GM19351 (cell line): ENCODE data around the gene AMELY.
"Not testable (repeated sequence)": the region's sequence is repeated elsewhere in the genome, so short reads cannot be mapped to it uniquely, and the experiment has no call there.

Source experiments
- ATAC-seq: cut with Tn5 transposase; IDR thresholded peaks from one replicate; pipeline ENCODE4 v1.9.1; 2021; ENCODE audit warnings: mild to moderate bottlenecking, moderate library complexity; ENCODE audit not compliant: unreplicated experiment

The AMELY gene

GRCh38 chrY:6911253-6911881, at the start of gene AMELY:
AMELY (minus strand) TSS chrY:6911752; CDS start chrY:6872608, 39,144 bp downstream.
- ATAC-seq = no peak

DNA sequence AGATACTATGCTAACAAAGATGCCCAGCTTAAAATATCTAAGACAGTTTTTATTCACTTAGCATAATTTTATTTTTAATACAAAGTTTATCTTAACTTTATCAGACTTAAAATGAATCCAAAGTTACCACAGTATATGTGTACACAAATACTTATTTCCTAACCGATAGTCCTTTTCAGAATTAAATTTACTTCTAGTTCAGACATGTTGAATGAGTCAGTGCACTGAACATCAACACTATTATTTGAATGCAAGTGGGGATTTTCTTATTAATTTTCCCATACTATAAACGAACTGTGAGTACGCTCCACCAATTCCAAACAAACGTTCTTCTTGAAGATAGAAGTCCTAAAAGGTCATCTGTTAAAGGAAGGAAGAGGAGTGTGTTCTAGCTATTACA, 38.4 kb upstream of the AMELY start:
- ATAC-seq = no peak

DNA sequence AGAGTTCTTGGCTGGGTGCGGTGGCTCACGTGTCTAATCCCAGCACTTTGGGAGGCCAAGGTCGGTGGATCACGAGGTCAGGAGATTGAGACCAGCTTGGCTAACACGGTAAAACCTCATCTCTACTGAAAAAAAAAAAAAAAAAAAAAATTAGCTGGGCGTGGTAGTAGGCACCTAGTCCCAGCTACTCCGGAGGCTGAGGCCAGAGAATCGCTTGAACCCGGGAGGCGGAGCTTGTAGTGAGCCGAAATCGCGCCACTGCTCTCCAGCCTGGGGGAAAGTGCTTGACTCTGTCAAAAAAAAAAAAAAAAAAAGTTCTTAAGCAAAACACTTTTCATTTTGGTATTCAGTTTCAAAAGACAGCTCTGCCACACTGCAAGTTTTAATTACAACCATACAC, 36.8 kb upstream of the AMELY start:
- ATAC-seq = no peak

DNA sequence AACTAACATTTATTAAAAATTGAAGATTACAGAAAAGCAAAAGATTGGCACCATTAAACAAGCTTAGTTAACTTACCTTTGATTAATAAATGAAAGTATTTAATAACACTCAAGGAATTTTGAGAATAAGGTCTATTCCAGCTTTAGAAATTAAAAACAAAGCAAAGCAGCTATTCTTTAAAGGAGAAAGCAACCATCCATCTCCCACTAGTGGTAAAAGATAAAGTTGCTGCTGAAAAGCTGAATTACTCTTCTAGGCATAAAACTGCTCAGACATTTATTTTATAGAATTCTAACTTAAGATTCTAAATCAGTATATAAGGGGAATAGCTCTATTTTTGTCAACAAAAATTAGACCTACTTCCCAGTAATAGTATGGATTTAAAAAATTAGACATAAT, 36.1 kb upstream of the AMELY start:
- ATAC-seq = no peak

DNA sequence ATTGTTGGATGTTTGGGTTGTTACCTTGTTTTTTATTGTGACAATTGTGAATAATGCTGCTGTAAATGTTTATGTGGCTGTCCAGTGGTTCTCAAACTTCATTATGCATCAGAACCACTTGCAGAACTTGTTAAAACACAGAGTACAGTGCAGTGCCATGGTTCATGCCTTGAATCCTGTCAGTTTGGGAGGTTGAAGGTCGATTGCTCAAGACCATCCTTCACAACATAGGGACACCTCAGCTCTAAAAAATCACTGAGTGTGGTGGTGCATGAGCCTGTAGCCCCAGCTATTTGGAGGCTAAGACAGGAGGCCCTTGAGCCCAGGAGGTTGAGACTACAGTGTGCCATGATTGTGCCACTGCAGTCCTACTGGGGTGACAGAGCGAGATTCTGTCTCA, 23.9 kb upstream of the AMELY start:
- no peak for ATAC-seq

DNA sequence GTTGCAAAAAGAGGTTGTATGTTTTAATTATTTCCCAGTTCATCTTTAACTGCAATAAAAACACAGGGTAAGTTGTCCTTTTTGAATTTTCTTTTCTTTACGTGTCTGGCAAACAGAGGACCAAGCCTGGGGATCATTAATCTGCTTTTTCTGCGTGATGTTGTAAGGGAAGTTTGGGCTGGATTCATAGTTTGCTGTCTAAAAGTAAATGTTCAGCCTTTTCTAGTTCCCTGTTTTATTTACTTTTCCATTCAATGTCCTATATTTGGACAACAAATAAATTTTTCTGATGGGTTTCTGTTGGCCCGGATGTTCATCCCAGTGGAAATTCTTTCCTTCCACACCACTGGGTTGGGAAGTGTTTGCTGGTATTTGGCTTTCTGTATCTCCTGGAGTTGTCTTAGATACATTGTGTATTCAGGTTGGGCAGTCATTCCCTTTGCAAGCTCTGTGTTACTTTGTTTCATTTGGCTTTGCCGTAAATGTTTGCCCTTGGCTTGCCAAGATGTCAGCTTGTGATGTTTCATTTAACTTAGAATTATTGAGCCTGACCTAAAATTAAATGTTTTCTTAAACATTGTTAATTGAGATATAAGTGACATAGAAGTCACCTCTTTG, 20.3 kb upstream of the AMELY start:
- no peak for ATAC-seq

DNA sequence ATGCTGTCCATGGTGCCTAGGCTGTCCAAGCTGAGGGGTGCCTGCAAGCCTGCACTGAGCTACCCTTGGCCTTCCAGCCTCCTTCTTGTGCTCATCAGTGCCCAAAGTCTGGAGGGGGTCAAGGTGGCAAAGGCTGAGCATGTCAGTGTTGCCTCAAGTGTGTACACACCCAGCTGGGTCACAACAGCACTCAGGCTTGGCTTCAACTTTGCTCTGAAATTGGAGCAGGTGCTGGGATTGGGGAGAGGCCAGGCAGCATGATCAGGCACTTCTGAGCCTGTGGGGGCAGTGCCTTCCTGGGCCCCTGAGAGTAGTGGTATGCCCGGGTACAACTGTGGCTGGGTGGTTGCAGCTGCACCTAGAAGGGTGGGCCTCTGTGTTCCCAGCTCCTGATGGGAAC, 17.7 kb upstream of the AMELY start:
- no peak for ATAC-seq

GRCh38 chrY:6928265-6928664, 16.7 kb upstream of the AMELY start:
- ATAC-seq = no peak

DNA sequence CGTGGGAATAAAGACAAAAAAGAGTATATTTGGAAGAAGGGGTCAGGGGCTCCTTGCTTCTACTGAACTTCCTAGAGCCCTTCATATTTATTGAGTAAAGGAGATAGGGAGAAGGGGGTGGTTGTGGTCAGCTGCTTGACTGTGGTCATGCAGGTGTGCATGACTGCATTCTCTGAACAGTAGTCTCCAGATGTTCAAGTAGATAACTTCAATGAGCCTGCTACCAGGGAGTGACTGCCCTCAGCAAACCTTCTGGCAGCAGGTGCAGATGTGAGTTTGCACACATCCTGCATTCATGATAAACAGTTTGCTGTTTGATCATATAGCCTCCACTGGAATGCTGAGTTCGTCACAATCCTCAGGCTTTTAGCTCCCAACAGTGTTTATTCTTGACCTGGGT, 9.5 kb upstream of the AMELY start:
- ATAC-seq = no peak

DNA sequence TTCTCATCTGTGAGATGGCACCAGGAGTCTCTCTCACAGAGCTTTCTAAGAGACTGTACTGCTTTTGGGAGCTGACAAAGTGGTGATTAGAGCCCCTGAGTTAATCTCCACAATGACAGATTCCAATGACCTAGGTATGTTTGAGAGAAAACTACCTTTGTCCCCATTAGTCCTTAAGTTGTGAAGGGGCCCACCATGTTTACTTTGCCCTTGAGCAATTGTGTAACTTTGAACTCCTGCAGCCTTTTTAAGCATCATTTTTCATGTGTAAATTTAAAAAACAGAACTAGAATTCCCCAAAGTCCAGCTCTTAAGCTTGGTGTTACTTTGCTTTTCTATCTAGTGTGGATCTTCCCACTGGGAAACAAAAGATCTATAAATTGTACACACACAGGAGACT, 1.8 kb upstream of the AMELY start:
- no peak for ATAC-seq

GRCh38 chrY:6910372-6911252, 940 bp downstream of the AMELY start, which contains the start of gene TBL1Y:
TBL1Y (plus strand) TSS chrY:6910697; CDS start chrY:7025085, 114,388 bp downstream.
- ATAC-seq = no peak

- no peak for ATAC-seq
Observed at GRCh38 chrY:6909856-6910255, 1.7 kb downstream of the AMELY start.

GRCh38 chrY:6909118-6909521, 2.4 kb downstream of the AMELY start:
- no peak for ATAC-seq

DNA sequence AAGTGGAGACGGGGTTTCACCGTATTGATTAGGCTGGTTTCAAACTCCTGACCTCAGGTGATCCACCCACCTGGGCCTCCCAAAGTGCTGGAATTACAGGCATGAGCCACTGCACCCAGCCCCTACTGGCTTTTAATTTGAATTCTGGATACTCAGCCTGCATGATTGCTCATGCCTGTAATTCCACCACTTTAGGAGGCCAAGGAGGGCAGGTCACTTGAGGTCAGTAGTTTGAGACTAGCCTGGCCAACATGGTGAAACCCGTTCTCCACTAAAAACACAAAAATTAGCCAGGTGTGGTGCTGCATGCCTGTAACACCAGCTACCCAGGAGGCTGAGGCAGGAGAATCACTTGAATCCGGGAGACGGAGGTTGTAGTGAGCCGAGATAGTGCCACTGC, 3.5 kb downstream of the AMELY start:
- ATAC-seq = not testable (repeated sequence)

DNA sequence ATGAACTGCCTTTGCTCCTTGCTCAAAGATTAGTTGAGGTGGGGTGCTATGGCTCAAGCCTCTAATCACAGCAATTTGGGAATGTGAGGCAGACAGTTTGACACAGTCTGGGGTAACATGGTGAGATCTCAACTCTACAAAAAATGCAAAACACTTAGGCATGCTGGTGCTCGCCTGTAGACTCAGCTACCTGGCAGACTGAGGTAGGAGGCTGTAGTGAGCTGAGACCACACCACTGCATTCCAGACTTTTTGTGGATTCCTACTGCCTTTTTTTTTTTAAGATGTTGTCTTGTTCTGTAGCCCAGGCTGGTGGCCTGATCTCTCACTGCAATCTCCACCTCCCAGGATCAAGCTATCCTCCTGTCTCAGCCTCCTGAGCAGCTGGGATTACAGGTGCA, 4.0 kb downstream of the AMELY start:
- no peak for ATAC-seq

DNA sequence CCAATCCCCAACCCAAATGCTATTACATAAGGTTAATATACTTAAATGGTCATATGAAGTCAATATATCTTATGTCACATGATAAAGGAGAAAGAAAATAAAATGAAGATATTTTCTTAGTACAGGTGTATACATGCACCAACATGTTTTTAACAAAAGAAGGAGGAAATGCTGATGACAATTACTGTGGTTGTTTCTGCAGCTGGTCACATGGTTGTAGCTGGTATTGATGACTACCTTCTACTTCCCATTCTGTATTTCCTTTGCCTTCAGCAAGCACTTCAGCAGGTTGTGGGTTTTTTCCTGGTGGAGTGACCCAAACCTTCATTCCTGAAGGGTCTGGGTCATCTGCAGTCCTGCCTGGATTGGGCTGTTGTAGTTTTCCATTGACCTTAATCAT, 9.4 kb downstream of the AMELY start:
- ATAC-seq = not testable (repeated sequence)

DNA sequence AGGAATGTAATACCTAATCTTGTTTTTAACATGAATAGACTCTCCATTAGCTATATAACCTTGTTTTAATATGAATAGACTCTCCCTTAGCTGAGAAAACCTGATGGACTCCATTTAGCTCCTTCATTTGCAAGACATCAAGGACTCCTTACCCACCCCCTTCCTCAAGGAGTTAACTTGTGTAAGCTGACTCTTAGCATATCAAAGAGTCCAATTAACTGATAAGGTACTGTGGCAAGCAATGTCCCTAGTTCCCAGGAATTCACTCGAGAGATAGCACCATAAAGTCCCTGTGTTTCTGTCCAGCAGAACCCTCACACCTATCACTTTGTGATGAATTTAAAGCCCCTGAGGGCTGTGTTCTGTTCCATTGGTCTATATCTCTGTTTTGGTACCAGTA, 16.3 kb downstream of the AMELY start:
- ATAC-seq = no peak

GRCh38 chrY:6894496-6894895, 17.1 kb downstream of the AMELY start:
- ATAC-seq = no peak

DNA sequence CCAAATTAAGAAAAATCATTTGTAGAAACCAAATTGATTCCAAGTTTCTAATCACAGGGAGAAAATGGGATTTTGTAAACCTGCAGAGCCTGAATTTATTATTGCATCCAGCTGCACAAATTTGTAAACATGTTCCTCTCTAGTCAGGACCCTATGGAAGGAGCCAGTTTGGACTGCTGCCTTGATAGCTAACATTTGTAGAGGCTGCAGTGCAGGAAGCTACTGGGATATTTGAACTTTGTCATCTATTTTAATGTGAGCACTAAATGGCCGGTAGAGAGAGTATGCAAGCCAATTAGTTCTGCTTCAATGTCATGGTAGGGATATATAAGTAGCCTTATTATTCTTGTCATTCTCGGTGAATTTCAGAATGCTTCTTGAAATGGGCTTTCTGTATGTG, 62.2 kb downstream of the AMELY start:
- no peak for ATAC-seq

GRCh38 chrY:6842650-6843049, 68.9 kb downstream of the AMELY start:
- not testable (repeated sequence) for ATAC-seq
